K562 (cell line): ENCODE measurements around the gene TRA2B. TPM values are rescaled to one million over a fixed set of nuclear protein-coding genes. Genes with fewer than 3 reads are reported as not detected.
A peak's percentile ranks its signal among the peaks of the same experiment; 100 is the strongest.

ENCODE experiments used
- ETV6 ChIP-seq, 3 experiments: fragments of 150-350 bp in 1 of 3; sonication (generic) in 1 of 3; formaldehyde crosslinking in 1 of 3; IDR thresholded peaks; 2 replicates each; pipeline versions ENCODE4 v1.6.1 to v1.8.0; 2014 to 2022; ENCODE audit warnings: borderline replicate concordance in 2 of 3, low read depth in 2 of 3, antibody characterized with exemption in 1 of 3, low read length in 1 of 3, mild to moderate bottlenecking in 1 of 3, missing genetic modification reagents in 1 of 3
- GATAD2A ChIP-seq: fragments of 450-650 bp; IDR thresholded peaks from 2 replicates; pipeline ENCODE4 v1.6.1; 2017
- GTF2A2 ChIP-seq: IDR thresholded peaks from 2 replicates; pipeline ENCODE4 v1.6.1; 2016; ENCODE audit warnings: mild to moderate bottlenecking, missing genetic modification characterization, missing compliant biosample characterization
- KDM5B ChIP-seq: fragments of 200-600 bp; sonication (generic); IDR thresholded peaks from 2 replicates; pipeline ENCODE4 v1.6.1; 2012; ENCODE audit warnings: low read depth, mild to moderate bottlenecking, moderate library complexity, low read length, control low read depth, inconsistent platforms; ENCODE audit not compliant: insufficient replicate concordance
- MGA ChIP-seq: fragments of 450-650 bp; IDR thresholded peaks from 2 replicates; pipeline ENCODE4 v1.6.1; 2016; ENCODE audit warnings: mild to moderate bottlenecking, moderate library complexity
- RBFOX2 ChIP-seq: fragments of 200-400 bp; formaldehyde crosslinking; IDR thresholded peaks from 2 replicates; pipeline ENCODE4 v1.6.1; 2017; ENCODE audit warnings: low read depth, mild to moderate bottlenecking, low read length, moderate library complexity
- SREBF1 ChIP-seq: fragments of 150-350 bp; IDR thresholded peaks from 2 replicates; pipeline ENCODE4 v1.6.1; 2014; ENCODE audit warnings: antibody characterized with exemption, low read depth, low read length, borderline replicate concordance
- TCF3 ChIP-seq: sonication (generic); formaldehyde crosslinking; IDR thresholded peaks from 2 replicates; pipeline ENCODE4 v1.4.0; 2020; ENCODE audit warnings: mild to moderate bottlenecking, missing genetic modification reagents
- ZNF511 ChIP-seq: sonication (generic); formaldehyde crosslinking; IDR thresholded peaks from 2 replicates; pipeline ENCODE4 v1.8.0; 2022; ENCODE audit warnings: mild to moderate bottlenecking, missing genetic modification reagents
- ZNF551 ChIP-seq: fragments of 250-450 bp; sonication (Bioruptor Pico); IDR thresholded peaks from 2 replicates; pipeline ENCODE4 v1.5.0; 2021; ENCODE audit warnings: mild to moderate bottlenecking, moderate library complexity
- polyA plus RNA-seq, 8 experiments: library from polyadenylated mRNA; depleted of rRNA in 4 of 8; stranded (reverse) in 5 of 8; unstranded in 3 of 8; fragments of >200 nt; fragmentation: Nextera tagmentation in 2 of 8; fragmentation: Illumina TruSeq in 1 of 8; extraction: Ambion mirVana in 2 of 8; extraction: Trizol in 1 of 8; gene quantifications; 2 replicates each; pipeline versions ENCODE4 v1.2.1 to v1.2.3, GENCODE V29; 2011 to 2014; ENCODE audit warnings: inconsistent platforms in 1 of 8, missing spikeins in 1 of 8
- total RNA-seq, 7 experiments: library from RNA; depleted of rRNA in 6 of 7; stranded (reverse); fragments of >200 nt in 6 of 7; fragmentation: Illumina TruSeq in 2 of 7; extraction: Trizol in 2 of 7; gene quantifications; 2 replicates each; pipeline versions ENCODE4 v1.2.1 to v1.2.3, GENCODE V29; 2011 to 2021; ENCODE audit warnings: low replicate concordance in 1 of 7

TRA2B gene
- total and polyA plus RNA-seq, 9 of the 15 experiments (the other 6 are each of a cell fraction or from before 2014, with no cell fraction given): 105 to 411 (median 278) TPM

GRCh38 chr3:185936814-185937688 lies 763 bp downstream of the TRA2B start (continued):
- TF ChIP-seq ETV6 (IDR thresholded peaks at IDR 0.05; ENCODE audit: borderline replicate concordance in 1 of 2, low read depth in 2 of 2, low read length in 1 of 2) (peak in 1 of 2 experiments; percentile 54; a peak in 1 of 4 replicates), ETV6 (CRISPR knock-in tag; IDR thresholded peaks at IDR 0.05; ENCODE audit: borderline replicate concordance) (no peak), RBFOX2 (no peak), ZNF511 (peak; percentile 9; the same call in 1 of the 2 replicates), MGA (0 out of 2 replicates have a peak, but pooled peaks have one; percentile 46), TCF3 (no peak), GATAD2A (peak; percentile 85; the same call in 1 of the 2 replicates), KDM5B (no peak), ZNF551 (CRISPR knock-in tag) (no peak), GTF2A2 (tag) (no peak), SREBF1 (no peak)
